HepG2 (cell line): ENCODE measurements around the gene RCBTB1. TPM values are rescaled to one million over a fixed set of nuclear protein-coding genes. Genes with fewer than 3 reads are reported as not detected.

Experiments used
- ATAC-seq: fragments of 200-7000 bp; cut with Tn5 transposase; 3 replicates; pipeline ENCODE4 v1.9.1; 2020; ENCODE audit warnings: mild to moderate bottlenecking, moderate library complexity
- BruUV-seq: library from RNA; stranded (reverse); fragments of 400-500 nt; replicated peaks from 2 replicates; lab custom pipeline; 2021; lab: Mats Ljungman, UMichigan
- CTCF ChIA-PET: fragments of 300-600 bp; formaldehyde crosslinking; extraction: SDS; loops from one replicate; lab custom pipeline; 2021; ENCODE audit warnings: low total read pairs, inconsistent platforms, low intra/inter-chr PET ratio; lab: Yijun Ruan, JAX
- POLR2A ChIA-PET: fragments of 350-600 bp; sonication (Branson Sonifier 250); formaldehyde crosslinking; loops from one replicate; lab custom pipeline; 2020; ENCODE audit warnings: antibody characterized with exemption, inconsistent platforms; lab: Yijun Ruan, JAX
- DNase-seq: peaks from one replicate; pipeline ENCODE4 v3.0.0-alpha.2; 2015; ENCODE audit warnings: low spot score
- FAIRE-seq: peaks from 3 replicates; lab custom pipeline; 2011; peaks lifted over from hg19 to GRCh38; lab: Jason Lieb, UNC
- H2AFZ ChIP-seq: one replicate; pipeline ENCODE4 v1.6.1; 2011; ENCODE audit warnings: low read length, inconsistent platforms
- H3K27ac ChIP-seq: fragments of 300-600 bp; 3 replicates; pipeline ENCODE4 v1.8.0; 2011; ENCODE audit warnings: mixed run types, mild to moderate bottlenecking, mixed read lengths, low read length, inconsistent platforms; ENCODE audit not compliant: insufficient read depth; ENCODE audit errors: extremely low read length
- H3K27me3 ChIP-seq, 2 experiments: fragments of 200-600 bp in 1 of 2; 2 replicates in 1 of 2; 3 replicates in 1 of 2; pipeline versions ENCODE4 v1.6.0 to v1.8.0; 2011; ENCODE audit warnings: low read length in 2 of 2, mild to moderate bottlenecking in 2 of 2, moderate library complexity in 2 of 2, inconsistent platforms in 1 of 2; ENCODE audit not compliant: insufficient read depth in 2 of 2, control insufficient read depth in 1 of 2
- H3K36me3 ChIP-seq, 2 experiments: fragments of 200-600 bp in 1 of 2; replicated peaks in 1 of 2; 2 replicates in 1 of 2; 3 replicates in 1 of 2; pipeline versions ENCODE4 v1.5.1 to v1.8.0; 2011; ENCODE audit warnings: low read length in 2 of 2, inconsistent platforms in 1 of 2; ENCODE audit not compliant: insufficient read depth in 2 of 2, control insufficient read depth in 1 of 2
- H3K4me1 ChIP-seq: 2 replicates; pipeline ENCODE4 v1.5.1; 2012; ENCODE audit warnings: low read length, inconsistent platforms; ENCODE audit not compliant: insufficient read depth
- H3K4me2 ChIP-seq: 2 replicates; pipeline ENCODE4 v1.6.0; 2011; ENCODE audit warnings: low read depth, low read length, inconsistent platforms
- H3K4me3 ChIP-seq, 3 experiments: fragments of 200-600 bp in 1 of 3; sonication (generic), shearing (Covaris generic) in 1 of 3; replicated peaks in 1 of 3; 2 replicates each; pipeline ENCODE4 v1.5.1; 2011 to 2016; ENCODE audit warnings: low read length in 3 of 3, inconsistent platforms in 2 of 3, low read depth in 2 of 3, mild to moderate bottlenecking in 2 of 3, control low read depth in 1 of 3, mixed read lengths in 1 of 3; ENCODE audit not compliant: insufficient read depth in 1 of 3
- H3K79me2 ChIP-seq: one replicate; pipeline ENCODE4 v1.6.1; 2011; ENCODE audit warnings: low read length, inconsistent platforms; ENCODE audit not compliant: insufficient read depth
- H3K9ac ChIP-seq: 2 replicates; pipeline ENCODE4 v1.6.0; 2011; ENCODE audit warnings: mild to moderate bottlenecking, low read depth, low read length, inconsistent platforms; ENCODE audit not compliant: insufficient read depth
- H3K9me3 ChIP-seq: 2 replicates; pipeline ENCODE4 v1.5.1; 2012; ENCODE audit warnings: mild to moderate bottlenecking, low read length
- H4K20me1 ChIP-seq: 2 replicates; pipeline ENCODE4 v1.6.0; 2011; ENCODE audit warnings: inconsistent platforms, mild to moderate bottlenecking, low read length, moderate library complexity; ENCODE audit not compliant: insufficient read depth
- CREB1 ChIP-seq, 2 experiments: fragments of 450-650 bp in 1 of 2; IDR thresholded peaks; 2 replicates each; pipeline ENCODE4 v1.6.1; 2016 to 2017; ENCODE audit warnings: control low read depth in 1 of 2, mild to moderate bottlenecking in 1 of 2, missing compliant biosample characterization in 1 of 2, missing genetic modification characterization in 1 of 2
- EEA1 ChIP-seq: sonication (generic); formaldehyde crosslinking; IDR thresholded peaks from 2 replicates; pipeline ENCODE4 v1.5.1; 2020; ENCODE audit warnings: mild to moderate bottlenecking, missing genetic modification reagents, borderline replicate concordance
- PHB2 ChIP-seq: fragments of 450-650 bp; IDR thresholded peaks from 2 replicates; pipeline ENCODE4 v1.6.1; 2018; ENCODE audit not compliant: partially characterized antibody
- RAD21 ChIP-seq: fragments of 450-650 bp; formaldehyde crosslinking; IDR thresholded peaks from 2 replicates; pipeline ENCODE4 v1.5.0; 2020; ENCODE audit warnings: mild to moderate bottlenecking
- SMC3 ChIP-seq: IDR thresholded peaks from 2 replicates; pipeline ENCODE4 v1.6.1; 2011; ENCODE audit warnings: low read length, improper control_type of control experiment
- STAG1 ChIP-seq: sonication (generic); formaldehyde crosslinking; IDR thresholded peaks from 2 replicates; pipeline ENCODE4 v1.4.0; 2020; ENCODE audit warnings: missing genetic modification reagents
- ZNF768 ChIP-seq: sonication (generic); formaldehyde crosslinking; IDR thresholded peaks from 2 replicates; pipeline ENCODE4 v1.4.0; 2020; ENCODE audit warnings: missing genetic modification reagents
- WGBS: methylation state at CpG from one replicate; pipeline ENCODE4 v1.1.6; 2017; ENCODE audit warnings: low lambda C conversion rate; 5-methylcytosine and 5-hydroxymethylcytosine counted together
- in situ Hi-C: cut with HindIII; loops from 2 replicates; pipeline ENCODE4 v1.10.0; 2017; ENCODE audit warnings: low pct_unique_long_range_greater_than_20kb; ENCODE audit not compliant: extremely low pct_ligation_motif_present
- intact Hi-C: fragments of 100-400 bp; cut with micrococcal nuclease; formaldehyde crosslinking; loops from one replicate; pipeline ENCODE4 v1.10.0; 2022; ENCODE audit not compliant: unreplicated experiment
- polyA plus RNA-seq, 8 experiments: library from polyadenylated mRNA; depleted of rRNA in 3 of 8; stranded (reverse) in 7 of 8; unstranded in 1 of 8; fragments of >200 nt; fragmentation: Illumina TruSeq in 4 of 8; extraction: Trizol in 4 of 8; gene quantifications; 2 replicates each; pipeline versions ENCODE4 v1.2.1 to v1.2.3, GENCODE V29; 2011 to 2016; ENCODE audit warnings: low read depth in 4 of 8, missing spikeins in 1 of 8, mixed read lengths in 1 of 8; ENCODE audit not compliant: insufficient read depth in 1 of 8
- total RNA-seq, 5 experiments: library from RNA; depleted of rRNA; stranded (reverse); fragments of >200 nt; fragmentation: Illumina TruSeq; extraction: Trizol; gene quantifications; 2 replicates each; pipeline ENCODE4 v1.2.3, GENCODE V29; 2016; ENCODE audit warnings: low read depth in 1 of 5
- TF ChIP-seq, protein P1 (sequence below): sonication (generic); formaldehyde crosslinking; IDR thresholded peaks from 2 replicates; pipeline ENCODE4 v1.4.0; 2020; ENCODE audit warnings: missing genetic modification reagents, borderline replicate concordance
- TF ChIP-seq, protein P2 (sequence below): sonication (generic); formaldehyde crosslinking; IDR thresholded peaks from 2 replicates; pipeline ENCODE4 v1.5.1; 2020; ENCODE audit warnings: mild to moderate bottlenecking, missing genetic modification reagents
- TF ChIP-seq, protein P3 (sequence below): sonication (generic); formaldehyde crosslinking; IDR thresholded peaks from 2 replicates; pipeline ENCODE4 v1.4.0; 2020; ENCODE audit warnings: mild to moderate bottlenecking, missing genetic modification reagents
- TF ChIP-seq, protein P4 (sequence below): sonication (generic); formaldehyde crosslinking; IDR thresholded peaks from 2 replicates; pipeline ENCODE4 v1.5.0; 2020; ENCODE audit warnings: mild to moderate bottlenecking, missing genetic modification reagents, moderate library complexity

The RCBTB1 gene
- total and polyA plus RNA-seq, 2 of the 13 experiments (the other 11 are each of a cell fraction or from before 2014, with no cell fraction given) = 13.4 to 21.6 TPM

DNA sequence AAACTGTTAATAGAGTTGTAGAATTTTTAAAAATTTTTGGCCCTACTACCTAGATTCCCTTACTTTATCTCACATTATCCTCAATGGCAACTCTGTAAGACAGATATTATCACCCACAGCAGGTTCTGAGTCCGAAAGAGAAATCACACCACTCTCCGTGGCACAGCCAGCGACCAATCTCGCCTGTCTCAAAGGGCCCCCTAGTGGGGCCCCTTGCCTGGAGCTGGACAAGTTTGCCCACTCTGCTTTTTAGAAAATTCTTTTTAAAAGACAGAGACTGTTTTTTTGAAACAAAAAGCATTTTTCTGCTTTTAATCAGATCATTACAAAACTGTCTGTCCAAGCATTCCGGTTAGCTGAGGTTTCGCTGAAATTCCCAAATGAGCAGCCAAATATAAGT is 67.9 kb downstream of the RCBTB1 start:
- DNase-seq (peak; percentile 26), FAIRE-seq (no peak), ATAC-seq (peak; percentile 80)
- Histone ChIP-seq H3K4me3 (no peak overlapping the region), H3K4me1 (peaks cover 10% of the 10 kb centered on the region), H4K20me1 (no peaks in the 10 kb centered on the region), H3K27ac (no peak overlapping the region), H2AFZ (no peak overlapping the region), H3K36me3 (peaks cover 3 to 12% of the 10 kb centered on the region in 2 experiments; a peak in 4 of 5 replicates), H3K9ac (no peak overlapping the region), H3K79me2 (no peaks in the 10 kb centered on the region), H3K9me3 (no peaks in the 10 kb centered on the region), H3K27me3 (no peaks in the 10 kb centered on the region), H3K4me2 (no peak overlapping the region)
- intact Hi-C loops = loop anchor here (1.0 to 2.0 kb wide), 2 partner anchors 89 to 96 kb away; no protein-coding TSS in a partner anchor
- TF ChIP-seq STAG1 (CRISPR knock-in tag) = peak; percentile 52
- no peak for TF ChIP-seq CREB1 (IDR thresholded peaks at IDR 0.05)
- TF ChIP-seq CREB1 (CRISPR knock-in tag; IDR thresholded peaks at IDR 0.05) = no peak
- TF ChIP-seq, protein P1, sequence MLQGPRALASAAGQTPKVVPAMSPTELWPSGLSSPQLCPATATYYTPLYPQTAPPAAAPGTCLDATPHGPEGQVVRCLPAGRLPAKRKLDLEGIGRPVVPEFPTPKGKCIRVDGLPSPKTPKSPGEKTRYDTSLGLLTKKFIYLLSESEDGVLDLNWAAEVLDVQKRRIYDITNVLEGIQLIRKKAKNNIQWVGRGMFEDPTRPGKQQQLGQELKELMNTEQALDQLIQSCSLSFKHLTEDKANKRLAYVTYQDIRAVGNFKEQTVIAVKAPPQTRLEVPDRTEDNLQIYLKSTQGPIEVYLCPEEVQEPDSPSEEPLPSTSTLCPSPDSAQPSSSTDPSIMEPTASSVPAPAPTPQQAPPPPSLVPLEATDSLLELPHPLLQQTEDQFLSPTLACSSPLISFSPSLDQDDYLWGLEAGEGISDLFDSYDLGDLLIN = no peak
- TF ChIP-seq, protein P2, sequence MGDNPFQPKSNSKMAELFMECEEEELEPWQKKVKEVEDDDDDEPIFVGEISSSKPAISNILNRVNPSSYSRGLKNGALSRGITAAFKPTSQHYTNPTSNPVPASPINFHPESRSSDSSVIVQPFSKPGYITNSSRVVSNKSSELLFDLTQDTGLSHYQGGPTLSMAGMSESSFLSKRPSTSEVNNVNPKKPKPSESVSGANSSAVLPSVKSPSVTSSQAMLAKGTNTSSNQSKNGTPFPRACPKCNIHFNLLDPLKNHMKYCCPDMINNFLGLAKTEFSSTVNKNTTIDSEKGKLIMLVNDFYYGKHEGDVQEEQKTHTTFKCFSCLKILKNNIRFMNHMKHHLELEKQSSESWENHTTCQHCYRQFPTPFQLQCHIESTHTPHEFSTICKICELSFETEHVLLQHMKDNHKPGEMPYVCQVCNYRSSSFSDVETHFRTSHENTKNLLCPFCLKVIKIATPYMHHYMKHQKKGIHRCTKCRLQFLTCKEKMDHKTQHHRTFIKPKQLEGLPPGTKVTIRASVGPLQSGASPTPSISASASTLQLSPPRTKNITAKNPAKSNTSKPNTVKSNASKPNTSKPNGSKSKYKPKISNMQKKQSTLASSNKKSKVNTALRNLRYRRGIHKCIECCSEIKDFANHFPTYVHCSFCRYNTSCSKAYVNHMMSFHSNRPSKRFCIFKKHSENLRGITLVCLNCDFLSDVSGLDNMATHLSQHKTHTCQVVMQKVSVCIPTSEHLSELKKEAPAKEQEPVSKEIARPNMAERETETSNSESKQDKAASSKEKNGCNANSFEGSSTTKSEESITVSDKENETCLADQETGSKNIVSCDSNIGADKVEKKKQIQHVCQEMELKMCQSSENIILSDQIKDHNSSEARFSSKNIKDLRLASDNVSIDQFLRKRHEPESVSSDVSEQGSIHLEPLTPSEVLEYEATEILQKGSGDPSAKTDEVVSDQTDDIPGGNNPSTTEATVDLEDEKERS = no peak
- TF ChIP-seq, protein P3, sequence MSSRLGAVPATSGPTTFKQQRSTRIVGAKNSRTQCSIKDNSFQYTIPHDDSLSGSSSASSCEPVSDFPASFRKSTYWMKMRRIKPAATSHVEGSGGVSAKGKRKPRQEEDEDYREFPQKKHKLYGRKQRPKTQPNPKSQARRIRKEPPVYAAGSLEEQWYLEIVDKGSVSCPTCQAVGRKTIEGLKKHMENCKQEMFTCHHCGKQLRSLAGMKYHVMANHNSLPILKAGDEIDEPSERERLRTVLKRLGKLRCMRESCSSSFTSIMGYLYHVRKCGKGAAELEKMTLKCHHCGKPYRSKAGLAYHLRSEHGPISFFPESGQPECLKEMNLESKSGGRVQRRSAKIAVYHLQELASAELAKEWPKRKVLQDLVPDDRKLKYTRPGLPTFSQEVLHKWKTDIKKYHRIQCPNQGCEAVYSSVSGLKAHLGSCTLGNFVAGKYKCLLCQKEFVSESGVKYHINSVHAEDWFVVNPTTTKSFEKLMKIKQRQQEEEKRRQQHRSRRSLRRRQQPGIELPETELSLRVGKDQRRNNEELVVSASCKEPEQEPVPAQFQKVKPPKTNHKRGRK (CRISPR knock-in tag) = no peak
- TF ChIP-seq, protein P4, sequence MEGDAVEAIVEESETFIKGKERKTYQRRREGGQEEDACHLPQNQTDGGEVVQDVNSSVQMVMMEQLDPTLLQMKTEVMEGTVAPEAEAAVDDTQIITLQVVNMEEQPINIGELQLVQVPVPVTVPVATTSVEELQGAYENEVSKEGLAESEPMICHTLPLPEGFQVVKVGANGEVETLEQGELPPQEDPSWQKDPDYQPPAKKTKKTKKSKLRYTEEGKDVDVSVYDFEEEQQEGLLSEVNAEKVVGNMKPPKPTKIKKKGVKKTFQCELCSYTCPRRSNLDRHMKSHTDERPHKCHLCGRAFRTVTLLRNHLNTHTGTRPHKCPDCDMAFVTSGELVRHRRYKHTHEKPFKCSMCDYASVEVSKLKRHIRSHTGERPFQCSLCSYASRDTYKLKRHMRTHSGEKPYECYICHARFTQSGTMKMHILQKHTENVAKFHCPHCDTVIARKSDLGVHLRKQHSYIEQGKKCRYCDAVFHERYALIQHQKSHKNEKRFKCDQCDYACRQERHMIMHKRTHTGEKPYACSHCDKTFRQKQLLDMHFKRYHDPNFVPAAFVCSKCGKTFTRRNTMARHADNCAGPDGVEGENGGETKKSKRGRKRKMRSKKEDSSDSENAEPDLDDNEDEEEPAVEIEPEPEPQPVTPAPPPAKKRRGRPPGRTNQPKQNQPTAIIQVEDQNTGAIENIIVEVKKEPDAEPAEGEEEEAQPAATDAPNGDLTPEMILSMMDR = peak; percentile 34
- peak; percentile 18; the same call in 1 of the 2 replicates for TF ChIP-seq RAD21 (CRISPR knock-in tag)
- no peak for TF ChIP-seq PHB2
- TF ChIP-seq SMC3 = peak; percentile 24; the same call in 1 of the 2 replicates
- no peak for TF ChIP-seq EEA1 (CRISPR knock-in tag)
- TF ChIP-seq ZNF768 = no peak
- 85% methylated on average over 6 of the region's 6 CpGs for WGBS
- in situ Hi-C loops = no loop called here
- no TSS peak for BruUV-seq
- ChIA-PET CTCF (interaction anchor here (2.1 kb wide), 1 partner anchor 96 kb away, joined by 18 read pairs; no protein-coding TSS in a partner anchor), POLR2A (no interaction called here)
